NCI-H2029 (cell line): ENCODE results near the gene CHAMP1.
A peak's percentile ranks its signal among the peaks of the same experiment; 100 is the strongest.

Experiments
- DNase-seq: peaks from one replicate; lab custom pipeline; 2025; lab: John Stamatoyannopoulos, UW

Gene CHAMP1

GRCh38 chr13:114314074-114314912, at the start of gene CHAMP1:
Gene CHAMP1 (plus strand): TSS chr13:114314503. CDS start chr13:114323843, 9,340 bp downstream.
- peak; percentile 75 for DNase-seq

GRCh38 chr13:114264886-114265611, 49.3 kb upstream of the CHAMP1 start:
- DNase-seq, result no peak

- DNase-seq, result no peak
Measured at GRCh38 chr13:114266241-114266640, 48.1 kb upstream of the CHAMP1 start.

GRCh38 chr13:114268344-114269280, 45.7 kb upstream of the CHAMP1 start:
- DNase-seq, result no peak

- DNase-seq, result no peak
Measured at GRCh38 chr13:114269281-114269770, 45.0 kb upstream of the CHAMP1 start.

- no peak for DNase-seq
Measured at GRCh38 chr13:114272977-114273376, 41.3 kb upstream of the CHAMP1 start.

- DNase-seq, result no peak
Measured at GRCh38 chr13:114275304-114275703, 39.0 kb upstream of the CHAMP1 start.

- no peak for DNase-seq
Measured at GRCh38 chr13:114279146-114279545, 35.2 kb upstream of the CHAMP1 start.

- DNase-seq, result no peak
Measured at GRCh38 chr13:114279758-114280355, 34.4 kb upstream of the CHAMP1 start.

GRCh38 chr13:114281351-114282040, 32.8 kb upstream of the CHAMP1 start, which contains the start of gene UPF3A:
Gene UPF3A (plus strand): TSS chr13:114281601. CDS start chr13:114281640, 39 bp downstream.
- DNase-seq, result peak; percentile 76

GRCh38 chr13:114282041-114282670, 32.1 kb upstream of the CHAMP1 start:
- DNase-seq, result peak; percentile 65

- DNase-seq, result no peak
Measured at GRCh38 chr13:114283576-114283975, 30.7 kb upstream of the CHAMP1 start.

GRCh38 chr13:114284680-114285079, 29.6 kb upstream of the CHAMP1 start:
- no peak for DNase-seq

- no peak for DNase-seq
Measured at GRCh38 chr13:114285166-114285808, 29.0 kb upstream of the CHAMP1 start.

- no peak for DNase-seq
Measured at GRCh38 chr13:114286808-114287207, 27.5 kb upstream of the CHAMP1 start.

GRCh38 chr13:114288157-114288591, 26.1 kb upstream of the CHAMP1 start:
- DNase-seq, result no peak

GRCh38 chr13:114296448-114296847, 17.9 kb upstream of the CHAMP1 start:
- DNase-seq, result no peak

- no peak for DNase-seq
Measured at GRCh38 chr13:114296902-114297301, 17.4 kb upstream of the CHAMP1 start.

GRCh38 chr13:114298866-114299265, 15.4 kb upstream of the CHAMP1 start:
- no peak for DNase-seq
